DND-41 (cell line): ENCODE results near the gene EVC2.

Experiments used
- ATAC-seq: fragments of 200-7000 bp; cut with Tn5 transposase; 3 replicates; pipeline ENCODE4 v1.9.1; 2021; ENCODE audit warnings: low read depth; ENCODE audit not compliant: insufficient read depth
- DNase-seq: peaks from one replicate; pipeline ENCODE4 v3.0.0-alpha.2; 2020
- H2AFZ ChIP-seq: 2 replicates; pipeline ENCODE4 v1.6.0; 2012; ENCODE audit warnings: low read depth, low read length
- H3K27ac ChIP-seq: 2 replicates; pipeline ENCODE4 v1.5.1; 2012; ENCODE audit warnings: low read length, inconsistent platforms
- H3K27me3 ChIP-seq: fragments of 200-600 bp; sonication (generic); 2 replicates; pipeline ENCODE4 v1.6.0; 2012; ENCODE audit warnings: low read length, mild to moderate bottlenecking, inconsistent platforms; ENCODE audit not compliant: insufficient read depth, poor library complexity
- H3K36me3 ChIP-seq: 2 replicates; pipeline ENCODE4 v1.5.1; 2012; ENCODE audit warnings: low read length, inconsistent platforms; ENCODE audit not compliant: insufficient read depth
- H3K4me1 ChIP-seq: 2 replicates; pipeline ENCODE4 v1.5.1; 2012; ENCODE audit warnings: mild to moderate bottlenecking, low read length; ENCODE audit not compliant: insufficient read depth
- H3K4me2 ChIP-seq: 2 replicates; pipeline ENCODE4 v1.6.0; 2012; ENCODE audit warnings: mild to moderate bottlenecking, moderate library complexity, low read length, inconsistent platforms; ENCODE audit not compliant: insufficient read depth
- H3K4me3 ChIP-seq, 2 experiments: fragments of 200-600 bp in 1 of 2; shearing (Covaris generic) in 1 of 2; 2 replicates each; pipeline ENCODE4 v1.5.1; 2012 to 2016; ENCODE audit warnings: inconsistent platforms in 2 of 2, low read length in 2 of 2, mild to moderate bottlenecking in 2 of 2, low read depth in 1 of 2, moderate library complexity in 1 of 2
- H3K79me2 ChIP-seq: 2 replicates; pipeline ENCODE4 v1.6.0; 2012; ENCODE audit warnings: low read length, inconsistent platforms; ENCODE audit not compliant: insufficient read depth
- H3K9ac ChIP-seq: 2 replicates; pipeline ENCODE4 v1.6.0; 2012; ENCODE audit warnings: low read depth, mild to moderate bottlenecking, inconsistent platforms, low read length, moderate library complexity
- H3K9me3 ChIP-seq: 2 replicates; pipeline ENCODE4 v1.5.1; 2012; ENCODE audit warnings: low read length, moderate library complexity, mild to moderate bottlenecking, inconsistent platforms; ENCODE audit not compliant: insufficient read depth, severe bottlenecking
- H4K20me1 ChIP-seq: 2 replicates; pipeline ENCODE4 v1.6.0; 2012; ENCODE audit warnings: low read length; ENCODE audit not compliant: insufficient read depth
- EZH2 ChIP-seq: IDR thresholded peaks from 3 replicates; pipeline ENCODE4 v1.6.1; 2012; ENCODE audit warnings: borderline replicate concordance, low read depth, mild to moderate bottlenecking, moderate library complexity, low read length, inconsistent platforms; ENCODE audit not compliant: severe bottlenecking
- TF ChIP-seq, protein P1 (sequence below): IDR thresholded peaks from 2 replicates; pipeline ENCODE4 v1.5.1; 2012; ENCODE audit warnings: borderline replicate concordance, low read length, moderate library complexity, mild to moderate bottlenecking; ENCODE audit not compliant: poor library complexity, severe bottlenecking; ENCODE audit errors: extremely low read depth

EVC2 gene

DNA sequence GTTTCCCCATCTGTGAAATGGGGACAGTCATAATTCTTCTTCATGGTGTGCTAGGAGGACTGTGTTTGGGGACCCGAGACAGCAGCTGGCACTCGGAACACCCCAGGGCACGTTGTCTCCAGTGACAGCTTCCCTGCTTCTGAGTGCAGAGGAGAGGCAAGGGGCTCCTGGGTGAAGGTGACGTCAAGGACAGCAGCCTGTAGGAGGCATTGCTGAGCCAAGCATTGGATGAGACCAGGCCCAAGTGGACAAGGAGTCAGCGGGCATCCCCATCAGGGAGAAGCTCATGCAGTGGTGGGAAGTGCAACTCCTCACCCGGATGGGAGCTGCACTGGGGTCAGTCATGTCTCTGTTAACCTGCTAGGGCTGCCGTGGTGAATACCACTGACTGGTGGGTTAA lies 48.7 kb upstream of the EVC2 start:
- Histone ChIP-seq H3K9me3 (no peaks in the 10 kb centered on the region), H3K27ac (no peak overlapping the region), H3K4me3 (no peak overlapping the region), H3K79me2 (no peaks in the 10 kb centered on the region), H3K36me3 (no peaks in the 10 kb centered on the region), H3K27me3 (no peaks in the 10 kb centered on the region), H2AFZ (no peak overlapping the region), H4K20me1 (no peaks in the 10 kb centered on the region), H3K4me1 (no peaks in the 10 kb centered on the region), H3K9ac (no peak overlapping the region), H3K4me2 (no peak overlapping the region)
- no peak for ATAC-seq
- no peak for DNase-seq
- TF ChIP-seq, protein P1, sequence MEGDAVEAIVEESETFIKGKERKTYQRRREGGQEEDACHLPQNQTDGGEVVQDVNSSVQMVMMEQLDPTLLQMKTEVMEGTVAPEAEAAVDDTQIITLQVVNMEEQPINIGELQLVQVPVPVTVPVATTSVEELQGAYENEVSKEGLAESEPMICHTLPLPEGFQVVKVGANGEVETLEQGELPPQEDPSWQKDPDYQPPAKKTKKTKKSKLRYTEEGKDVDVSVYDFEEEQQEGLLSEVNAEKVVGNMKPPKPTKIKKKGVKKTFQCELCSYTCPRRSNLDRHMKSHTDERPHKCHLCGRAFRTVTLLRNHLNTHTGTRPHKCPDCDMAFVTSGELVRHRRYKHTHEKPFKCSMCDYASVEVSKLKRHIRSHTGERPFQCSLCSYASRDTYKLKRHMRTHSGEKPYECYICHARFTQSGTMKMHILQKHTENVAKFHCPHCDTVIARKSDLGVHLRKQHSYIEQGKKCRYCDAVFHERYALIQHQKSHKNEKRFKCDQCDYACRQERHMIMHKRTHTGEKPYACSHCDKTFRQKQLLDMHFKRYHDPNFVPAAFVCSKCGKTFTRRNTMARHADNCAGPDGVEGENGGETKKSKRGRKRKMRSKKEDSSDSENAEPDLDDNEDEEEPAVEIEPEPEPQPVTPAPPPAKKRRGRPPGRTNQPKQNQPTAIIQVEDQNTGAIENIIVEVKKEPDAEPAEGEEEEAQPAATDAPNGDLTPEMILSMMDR: no peak
- no peak for TF ChIP-seq EZH2

DNA sequence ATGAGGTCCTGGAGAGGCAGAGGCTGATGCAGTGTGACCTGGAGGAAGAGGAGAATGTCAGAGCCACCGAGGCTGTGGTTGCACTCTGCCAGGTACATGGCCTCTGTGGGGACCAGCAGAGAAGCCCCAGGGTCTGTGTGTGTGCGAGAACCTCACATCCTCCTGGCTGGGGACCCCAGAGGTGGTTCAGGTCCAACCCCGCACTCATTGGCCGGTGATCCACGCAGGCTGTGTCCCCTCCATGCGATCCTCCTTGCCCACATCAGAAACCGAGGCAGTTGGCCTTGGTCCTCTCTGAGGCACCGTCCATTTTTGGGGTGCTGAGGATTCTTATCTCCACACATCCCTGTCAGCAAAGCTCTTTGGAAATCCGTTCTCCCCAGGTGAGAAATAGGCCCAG lies 47.9 kb upstream of the EVC2 start:
- Histone ChIP-seq H3K79me2 (no peaks in the 10 kb centered on the region), H3K36me3 (no peaks in the 10 kb centered on the region), H3K9ac (no peak overlapping the region), H3K27ac (no peak overlapping the region), H3K9me3 (no peaks in the 10 kb centered on the region), H2AFZ (no peak overlapping the region), H3K4me1 (no peaks in the 10 kb centered on the region), H3K4me3 (no peak overlapping the region), H3K27me3 (no peaks in the 10 kb centered on the region), H3K4me2 (no peak overlapping the region), H4K20me1 (no peaks in the 10 kb centered on the region)
- ATAC-seq (no peak), DNase-seq (no peak)
- TF ChIP-seq, protein P1: no peak
- TF ChIP-seq EZH2: no peak

- Histone ChIP-seq H3K9ac (no peak overlapping the region), H3K36me3 (no peaks in the 10 kb centered on the region), H2AFZ (no peak overlapping the region), H3K4me1 (no peaks in the 10 kb centered on the region), H3K4me2 (no peak overlapping the region), H3K9me3 (no peaks in the 10 kb centered on the region), H3K27ac (no peak overlapping the region), H3K79me2 (no peaks in the 10 kb centered on the region), H4K20me1 (no peaks in the 10 kb centered on the region), H3K27me3 (no peaks in the 10 kb centered on the region), H3K4me3 (no peak overlapping the region)
- ATAC-seq (no peak), DNase-seq (no peak)
- no peak for TF ChIP-seq EZH2
- TF ChIP-seq, protein P1: no peak
Observed at GRCh38 chr4:5755679-5756078, 47.3 kb upstream of the EVC2 start.

DNA sequence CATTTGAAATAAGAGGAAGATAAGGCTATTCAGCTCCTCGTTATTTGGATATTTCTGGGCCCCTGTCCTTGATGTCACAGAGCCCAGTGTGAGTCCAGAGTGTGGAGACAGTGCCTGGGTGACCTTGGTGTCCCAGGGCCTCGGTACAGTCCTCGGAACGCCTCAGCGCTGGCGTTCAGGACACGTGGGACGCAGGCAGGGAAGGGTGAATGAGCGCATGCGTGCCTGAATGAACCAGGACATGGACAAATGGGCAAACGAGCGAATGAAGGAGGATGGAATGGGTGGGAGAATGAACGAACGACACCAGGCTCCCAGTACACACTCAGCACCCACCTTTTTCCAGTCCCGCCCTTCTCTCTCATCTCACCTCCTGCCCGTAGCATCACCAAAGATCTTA lies 46.8 kb upstream of the EVC2 start:
- H3K36me3 ChIP-seq: no peaks in the 10 kb centered on the region

More for the DNA sequence above, 46.8 kb upstream of the EVC2 start:
- H3K4me3 ChIP-seq: no peak overlapping the region
- ATAC-seq (no peak), DNase-seq (no peak)
- H3K27me3 ChIP-seq: no peaks in the 10 kb centered on the region
- no peak overlapping the region for H3K4me2 ChIP-seq
- no peaks in the 10 kb centered on the region for H3K9me3 ChIP-seq
- H3K27ac ChIP-seq: no peak overlapping the region
- H4K20me1 ChIP-seq: no peaks in the 10 kb centered on the region
- no peaks in the 10 kb centered on the region for H3K79me2 ChIP-seq
- H2AFZ ChIP-seq: no peak overlapping the region
- no peak for TF ChIP-seq EZH2
- TF ChIP-seq, protein P1: no peak
- no peaks in the 10 kb centered on the region for H3K4me1 ChIP-seq
- no peak overlapping the region for H3K9ac ChIP-seq
